Liver (tissue), 9 donors: ENCODE data around the gene AFTPH. TPM values are rescaled to one million over a fixed set of nuclear protein-coding genes. Genes with fewer than 3 reads are reported as not detected.

Experiments used
- DNase-seq: peaks from one replicate; pipeline ENCODE4 v3.0.0-alpha.2; 2017; ENCODE audit warnings: low spot score
- H3K27ac ChIP-seq, 2 donors: one replicate each; pipeline ENCODE4 v1.7.0; 2013; ENCODE audit warnings: inconsistent platforms in 2 of 2, low read length in 2 of 2, control low read depth in 1 of 2, low read depth in 1 of 2, mild to moderate bottlenecking in 1 of 2
- H3K27me3 ChIP-seq, 4 donors: one replicate each; pipeline versions ENCODE4 v1.6.1 to v1.7.0; 2013; ENCODE audit warnings: low read length in 3 of 4, inconsistent platforms in 1 of 4, mild to moderate bottlenecking in 1 of 4, moderate library complexity in 1 of 4; ENCODE audit not compliant: control insufficient read depth in 4 of 4, insufficient read depth in 4 of 4
- H3K36me3 ChIP-seq, 4 donors: one replicate each; pipeline versions ENCODE4 v1.6.1 to v1.7.0; 2013; ENCODE audit warnings: low read length in 3 of 4, mild to moderate bottlenecking in 3 of 4, low read depth in 1 of 4, moderate library complexity in 1 of 4; ENCODE audit not compliant: control insufficient read depth in 4 of 4, insufficient read depth in 3 of 4
- H3K4me1 ChIP-seq, 4 donors: one replicate each; pipeline versions ENCODE4 v1.6.1 to v1.7.0; 2013; ENCODE audit warnings: low read length in 3 of 4, mild to moderate bottlenecking in 3 of 4, moderate library complexity in 1 of 4; ENCODE audit not compliant: control insufficient read depth in 4 of 4, insufficient read depth in 4 of 4
- H3K4me3 ChIP-seq, 3 donors: one replicate each; pipeline versions ENCODE4 v1.6.1 to v1.7.0; 2013; ENCODE audit warnings: low read length in 3 of 3, control low read depth in 1 of 3, low read depth in 1 of 3, mild to moderate bottlenecking in 1 of 3
- H3K9ac ChIP-seq, 2 donors: one replicate each; pipeline ENCODE4 v1.7.0; 2013; ENCODE audit warnings: low read length in 2 of 2, mild to moderate bottlenecking in 2 of 2, moderate library complexity in 2 of 2, control low read depth in 1 of 2, low read depth in 1 of 2
- H3K9me3 ChIP-seq, 4 donors: one replicate each; pipeline versions ENCODE4 v1.6.1 to v1.7.0; 2013; ENCODE audit warnings: low read length in 3 of 4; ENCODE audit not compliant: control insufficient read depth in 4 of 4
- ATF3 ChIP-seq: IDR thresholded peaks from 2 replicates; pipeline ENCODE4 v1.6.1; 2016; ENCODE audit warnings: antibody characterized with exemption
- CTCF ChIP-seq: fragments of 150-350 bp; IDR thresholded peaks from 2 replicates; pipeline ENCODE4 v1.5.1; 2017; ENCODE audit warnings: improper control_type of control experiment, low read depth, low read length; ENCODE audit not compliant: missing input control
- EGR1 ChIP-seq, 2 donors: IDR thresholded peaks; 2 replicates each; pipeline ENCODE4 v1.6.1; 2016 to 2018; ENCODE audit warnings: antibody characterized with exemption in 2 of 2, low read depth in 2 of 2
- FOXA1 ChIP-seq: IDR thresholded peaks from 2 replicates; pipeline ENCODE4 v1.6.1; 2016; ENCODE audit warnings: antibody characterized with exemption
- FOXA2 ChIP-seq: IDR thresholded peaks from 2 replicates; pipeline ENCODE4 v1.6.1; 2016; ENCODE audit warnings: antibody characterized with exemption
- GABPA ChIP-seq, 2 donors: IDR thresholded peaks in 1 of 2; conservative IDR thresholded peaks in 1 of 2; 2 replicates each; pipeline ENCODE4 v1.6.1; 2016; ENCODE audit warnings: antibody characterized with exemption in 2 of 2, mild to moderate bottlenecking in 1 of 2, moderate library complexity in 1 of 2
- HNF4A ChIP-seq, 2 donors: conservative IDR thresholded peaks; 2 replicates each; pipeline ENCODE4 v1.6.1; 2016; ENCODE audit warnings: antibody characterized with exemption in 2 of 2, mild to moderate bottlenecking in 2 of 2
- HNF4G ChIP-seq: IDR thresholded peaks from 2 replicates; pipeline ENCODE4 v1.6.1; 2016; ENCODE audit warnings: antibody characterized with exemption
- JUND ChIP-seq, 2 donors: IDR thresholded peaks; 2 replicates each; pipeline ENCODE4 v1.6.1; 2016; ENCODE audit warnings: antibody characterized with exemption in 2 of 2
- NR2F2 ChIP-seq: IDR thresholded peaks from 2 replicates; pipeline ENCODE4 v1.6.1; 2016; ENCODE audit warnings: antibody characterized with exemption
- RAD21 ChIP-seq, 2 donors: IDR thresholded peaks; 2 replicates each; pipeline ENCODE4 v1.6.1; 2016; ENCODE audit warnings: antibody characterized with exemption in 2 of 2, mild to moderate bottlenecking in 2 of 2
- REST ChIP-seq: IDR thresholded peaks from 2 replicates; pipeline ENCODE4 v1.6.1; 2016; ENCODE audit warnings: antibody characterized with exemption, mild to moderate bottlenecking
- RXRA ChIP-seq, 2 donors: IDR thresholded peaks; 2 replicates each; pipeline ENCODE4 v1.6.1; 2017 to 2018; ENCODE audit warnings: antibody characterized with exemption in 2 of 2, mild to moderate bottlenecking in 1 of 2
- SP1 ChIP-seq: IDR thresholded peaks from 2 replicates; pipeline ENCODE4 v1.6.1; 2018; ENCODE audit warnings: antibody characterized with exemption, mild to moderate bottlenecking
- TAF1 ChIP-seq: conservative IDR thresholded peaks from 2 replicates; pipeline ENCODE4 v1.6.1; 2016; ENCODE audit warnings: antibody characterized with exemption, mild to moderate bottlenecking
- YY1 ChIP-seq: IDR thresholded peaks from 2 replicates; pipeline ENCODE4 v1.6.1; 2016; ENCODE audit warnings: antibody characterized with exemption, mild to moderate bottlenecking
- WGBS: extraction: QIAGEN DNeasy Blood & Tissue Kit; methylation state at CpG from one replicate; pipeline ENCODE4 v1.1.7; 2013; 5-methylcytosine and 5-hydroxymethylcytosine counted together
- polyA plus RNA-seq, 2 donors: library from polyadenylated mRNA; stranded (reverse) in 1 of 2; unstranded in 1 of 2; fragments of 200-250 nt in 1 of 2; fragments of >200 nt in 1 of 2; fragmentation: Nextera tagmentation in 1 of 2; extraction: Ambion mirVana in 1 of 2; gene quantifications; one replicate each; pipeline versions ENCODE4 v1.2.1 to v1.2.3, GENCODE V29; 2013 to 2015
- total RNA-seq, 2 donors: library from RNA; depleted of rRNA; stranded (reverse); fragments of >200 nt; gene quantifications; one replicate each; pipeline ENCODE4 v1.2.3, GENCODE V29; 2014
- TF ChIP-seq, protein P1 (sequence below): IDR thresholded peaks from 2 replicates; pipeline ENCODE4 v1.6.1; 2016; ENCODE audit warnings: antibody characterized with exemption
- TF ChIP-seq, protein P2 (sequence below): IDR thresholded peaks from 2 replicates; pipeline ENCODE4 v1.6.1; 2016; ENCODE audit warnings: antibody characterized with exemption
- donor health status: healthy.
- donor health status: healthy.
- donor health status: healthy.
- donor health status: healthy.
- donor health status: healthy.

The AFTPH gene
- total and polyA plus RNA-seq, 4 donors: 10.5 to 27.9 (median 20.6) TPM

DNA sequence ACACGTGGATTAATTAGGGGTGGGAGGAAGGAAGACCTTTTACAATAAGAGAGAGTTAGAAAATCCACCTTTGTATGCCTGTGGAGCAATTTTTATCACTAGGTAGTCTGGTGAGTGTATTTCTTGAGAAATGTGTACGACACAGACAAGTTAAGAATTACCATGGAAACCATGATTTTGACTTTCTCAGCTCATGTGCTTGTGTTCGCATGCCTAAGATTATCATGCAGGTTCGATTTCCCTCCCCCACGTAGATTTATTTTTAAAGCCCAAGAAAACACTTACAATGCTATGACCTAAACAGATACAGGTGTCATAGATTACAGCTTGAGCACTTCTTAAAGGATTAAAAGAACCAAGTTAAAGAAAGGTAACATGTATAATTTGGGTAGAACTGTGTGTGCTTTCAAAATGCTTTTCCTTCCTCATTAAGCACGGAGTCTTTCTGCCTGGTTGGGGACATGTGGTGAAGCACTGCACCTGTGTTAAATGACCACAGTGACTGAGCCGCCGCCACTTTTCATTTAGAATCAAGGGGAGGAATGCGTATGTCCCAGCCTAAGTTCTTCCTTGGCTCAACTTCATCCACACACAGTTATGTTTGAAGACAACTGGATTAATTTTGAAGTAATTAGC lies 113.0 kb downstream of the AFTPH start:
- H3K9me3 ChIP-seq: no peaks in the 10 kb centered on the region
- 82% methylated on average over 9 of the region's 9 CpGs for WGBS
- no peak overlapping the region for H3K9ac ChIP-seq
- no peak overlapping the region for H3K4me3 ChIP-seq
- H3K36me3 ChIP-seq: peaks cover 3 to 15% (median 11%) of the 10 kb centered on the region in 4 donors
- peaks cover 5 to 37% (median 22%) of the 10 kb centered on the region in 4 donors for H3K4me1 ChIP-seq
- no peak for DNase-seq
- no peak for TF ChIP-seq CTCF
- H3K27ac ChIP-seq: no peak overlapping the region
- H3K27me3 ChIP-seq: no peaks in the 10 kb centered on the region

- no peak for DNase-seq
- Histone ChIP-seq H3K27ac (no peak overlapping the region), H3K36me3 (peaks cover 3 to 14% (median 11%) of the 10 kb centered on the region in 4 donors), H3K9ac (no peak overlapping the region), H3K9me3 (no peaks in the 10 kb centered on the region), H3K4me1 (peaks cover 5 to 38% (median 23%) of the 10 kb centered on the region in 4 donors), H3K27me3 (no peaks in the 10 kb centered on the region), H3K4me3 (no peak overlapping the region)
- 96% methylated on average over 5 of the region's 5 CpGs for WGBS
- no peak for TF ChIP-seq FOXA1
- TF ChIP-seq, protein P1, sequence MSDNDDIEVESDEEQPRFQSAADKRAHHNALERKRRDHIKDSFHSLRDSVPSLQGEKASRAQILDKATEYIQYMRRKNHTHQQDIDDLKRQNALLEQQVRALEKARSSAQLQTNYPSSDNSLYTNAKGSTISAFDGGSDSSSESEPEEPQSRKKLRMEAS: no peak
- TF ChIP-seq, protein P2, sequence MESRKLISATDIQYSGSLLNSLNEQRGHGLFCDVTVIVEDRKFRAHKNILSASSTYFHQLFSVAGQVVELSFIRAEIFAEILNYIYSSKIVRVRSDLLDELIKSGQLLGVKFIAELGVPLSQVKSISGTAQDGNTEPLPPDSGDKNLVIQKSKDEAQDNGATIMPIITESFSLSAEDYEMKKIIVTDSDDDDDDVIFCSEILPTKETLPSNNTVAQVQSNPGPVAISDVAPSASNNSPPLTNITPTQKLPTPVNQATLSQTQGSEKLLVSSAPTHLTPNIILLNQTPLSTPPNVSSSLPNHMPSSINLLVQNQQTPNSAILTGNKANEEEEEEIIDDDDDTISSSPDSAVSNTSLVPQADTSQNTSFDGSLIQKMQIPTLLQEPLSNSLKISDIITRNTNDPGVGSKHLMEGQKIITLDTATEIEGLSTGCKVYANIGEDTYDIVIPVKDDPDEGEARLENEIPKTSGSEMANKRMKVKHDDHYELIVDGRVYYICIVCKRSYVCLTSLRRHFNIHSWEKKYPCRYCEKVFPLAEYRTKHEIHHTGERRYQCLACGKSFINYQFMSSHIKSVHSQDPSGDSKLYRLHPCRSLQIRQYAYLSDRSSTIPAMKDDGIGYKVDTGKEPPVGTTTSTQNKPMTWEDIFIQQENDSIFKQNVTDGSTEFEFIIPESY: no peak
- TF ChIP-seq GABPA (IDR thresholded peaks at IDR 0.05 in 1 of 2, conservative IDR thresholded peaks at IDR 0.05 in 1 of 2): no peak
- no peak for TF ChIP-seq REST
- no peak for TF ChIP-seq CTCF
- TF ChIP-seq NR2F2: no peak
- no peak for TF ChIP-seq RAD21 (IDR thresholded peaks at IDR 0.05)
- TF ChIP-seq HNF4A (conservative IDR thresholded peaks at IDR 0.05): no peak
- no peak for TF ChIP-seq YY1
- TF ChIP-seq EGR1 (IDR thresholded peaks at IDR 0.05; ENCODE audit: low read depth in 2 of 2): no peak
- TF ChIP-seq RXRA (IDR thresholded peaks at IDR 0.05): no peak
- TF ChIP-seq FOXA2: no peak
- no peak for TF ChIP-seq SP1
- no peak for TF ChIP-seq HNF4G
- TF ChIP-seq JUND (IDR thresholded peaks at IDR 0.05): no peak
- no peak for TF ChIP-seq TAF1
- no peak for TF ChIP-seq ATF3
These were observed 113.8 kb downstream of the AFTPH start for GRCh38 chr2:64637931-64638330.
